ENCODE results near the gene NT5C3B.

- TF ChIP-seq EP300 (IDR thresholded peaks at IDR 0.05) (no peak), CTCF (IDR thresholded peaks at IDR 0.05) (no peak)
Measured at GRCh38 chr17:41860254-41860931, 24.4 kb upstream of the NT5C3B start.

All from esophagus muscularis mucosa (tissue), 3 donors.